CD14-positive monocyte (primary cell): ENCODE data around the gene FNDC3B. TPM values are rescaled to one million over a fixed set of nuclear protein-coding genes. Genes with fewer than 3 reads are reported as not detected.

Experiments used
- DNase-seq, 3 donors: peaks; one replicate each; pipeline ENCODE4 v3.0.0-alpha.2; 2011 to 2022
- H2AFZ ChIP-seq: 2 replicates; pipeline ENCODE4 v1.6.0; 2012; ENCODE audit warnings: mild to moderate bottlenecking, low read depth, low read length, inconsistent platforms; ENCODE audit not compliant: insufficient read depth, poor library complexity, severe bottlenecking
- H3K27ac ChIP-seq, 2 donors: 1 replicate in 1 of 2; 2 replicates in 1 of 2; pipeline ENCODE4 v1.5.1; 2012 to 2013; ENCODE audit warnings: low read length in 2 of 2, control low read depth in 1 of 2, inconsistent platforms in 1 of 2, low read depth in 1 of 2, mild to moderate bottlenecking in 1 of 2
- H3K27me3 ChIP-seq, 2 donors: one replicate each; pipeline versions ENCODE4 v1.6.0 to v1.6.1; 2011 to 2013; ENCODE audit warnings: low read length in 2 of 2; ENCODE audit not compliant: control insufficient read depth in 2 of 2, insufficient read depth in 2 of 2
- H3K36me3 ChIP-seq, 2 donors: replicated peaks in 1 of 2; 1 replicate in 1 of 2; 2 replicates in 1 of 2; pipeline versions ENCODE4 v1.5.1 to v1.6.1; 2012 to 2013; ENCODE audit warnings: low read length in 2 of 2, control low read depth in 1 of 2, inconsistent platforms in 1 of 2, mild to moderate bottlenecking in 1 of 2; ENCODE audit not compliant: insufficient read depth in 2 of 2, control insufficient read depth in 1 of 2
- H3K4me1 ChIP-seq, 2 donors: 1 replicate in 1 of 2; 2 replicates in 1 of 2; pipeline versions ENCODE4 v1.5.1 to v1.6.1; 2012 to 2013; ENCODE audit warnings: low read length in 2 of 2, control low read depth in 1 of 2, inconsistent platforms in 1 of 2, mild to moderate bottlenecking in 1 of 2, moderate library complexity in 1 of 2; ENCODE audit not compliant: insufficient read depth in 2 of 2, control insufficient read depth in 1 of 2
- H3K4me2 ChIP-seq: replicated peaks from 2 replicates; pipeline ENCODE3; 2012; ENCODE audit warnings: low read length, moderate library complexity, mild to moderate bottlenecking; ENCODE audit not compliant: poor library complexity, severe bottlenecking; ENCODE audit errors: extremely low read depth
- H3K4me3 ChIP-seq, 3 experiments: fragments of 200-600 bp in 1 of 3; sonication (generic) in 1 of 3; replicated peaks in 1 of 3; 1 replicate in 2 of 3; 2 replicates in 1 of 3; pipeline ENCODE4 v1.5.1; 2011 to 2013; ENCODE audit warnings: low read length in 3 of 3, mild to moderate bottlenecking in 3 of 3, control low read depth in 2 of 3, low read depth in 2 of 3, inconsistent platforms in 1 of 3, moderate library complexity in 1 of 3
- H3K79me2 ChIP-seq: 2 replicates; pipeline ENCODE4 v1.6.0; 2012; ENCODE audit warnings: mild to moderate bottlenecking, control low read depth, inconsistent platforms, low read length, moderate library complexity; ENCODE audit not compliant: insufficient read depth
- H3K9ac ChIP-seq: 2 replicates; pipeline ENCODE4 v1.6.0; 2017; ENCODE audit warnings: low read length, mild to moderate bottlenecking; ENCODE audit not compliant: insufficient read depth, poor library complexity, severe bottlenecking
- H3K9me3 ChIP-seq, 2 donors: replicated peaks in 1 of 2; 1 replicate in 1 of 2; 2 replicates in 1 of 2; pipeline versions ENCODE4 v1.5.1 to v1.6.1; 2012 to 2013; ENCODE audit warnings: low read length in 2 of 2, control low read depth in 1 of 2; ENCODE audit not compliant: control insufficient read depth in 1 of 2, insufficient read depth in 1 of 2
- H4K20me1 ChIP-seq: 2 replicates; pipeline ENCODE4 v1.6.0; 2012; ENCODE audit warnings: mild to moderate bottlenecking, low read length, control low read depth, moderate library complexity; ENCODE audit not compliant: insufficient read depth
- H3K27ac Mint-ChIP-seq, 7 donors: one replicate each; pipeline ENCODE4 v1.8.0; 2020; ENCODE audit warnings: mild to moderate bottlenecking in 7 of 7, mixed read lengths in 7 of 7, moderate library complexity in 6 of 7, inconsistent platforms in 2 of 7
- H3K27me3 Mint-ChIP-seq, 3 donors: one replicate each; pipeline ENCODE4 v1.8.0; 2021 to 2022; ENCODE audit warnings: low read depth in 3 of 3, mild to moderate bottlenecking in 3 of 3, mixed read lengths in 3 of 3, moderate library complexity in 3 of 3, inconsistent platforms in 1 of 3
- H3K36me3 Mint-ChIP-seq, 2 donors: one replicate each; pipeline ENCODE4 v1.8.0; 2020; ENCODE audit warnings: mixed read lengths in 2 of 2, inconsistent platforms in 1 of 2, mild to moderate bottlenecking in 1 of 2
- H3K4me1 Mint-ChIP-seq: one replicate; pipeline ENCODE4 v1.8.0; 2020; ENCODE audit warnings: mild to moderate bottlenecking, mixed read lengths
- H3K4me3 Mint-ChIP-seq, 2 donors: one replicate each; pipeline ENCODE4 v1.8.0; 2020; ENCODE audit warnings: mild to moderate bottlenecking in 2 of 2, mixed read lengths in 2 of 2, moderate library complexity in 1 of 2
- H3K9me3 Mint-ChIP-seq, 7 donors: one replicate each; pipeline ENCODE4 v1.8.0; 2020 to 2022; ENCODE audit warnings: mixed read lengths in 7 of 7, mild to moderate bottlenecking in 6 of 7, moderate library complexity in 6 of 7, inconsistent platforms in 2 of 7
- CTCF ChIP-seq: fragments of 200-600 bp; IDR thresholded peaks from one replicate; pipeline ENCODE4 v1.8.0; 2022; ENCODE audit warnings: antibody characterized with exemption, mild to moderate bottlenecking
- WGBS: methylation state at CpG from one replicate; pipeline ENCODE4 v1.1.5; 2013; ENCODE audit warnings: missing lambda C conversion rate; ENCODE audit not compliant: insufficient coverage; 5-methylcytosine and 5-hydroxymethylcytosine counted together
- intact Hi-C, 2 donors: fragments of 100-400 bp; cut with micrococcal nuclease; formaldehyde crosslinking; loops; one replicate each; pipeline versions ENCODE4 v1.15.0 to v1.15.1; 2023
- polyA plus RNA-seq, 3 donors: library from polyadenylated mRNA; depleted of rRNA in 1 of 3; unstranded in 2 of 3; stranded (reverse) in 1 of 3; fragments of 300-500 nt in 2 of 3; fragments of >200 nt in 1 of 3; fragmentation: Illumina TruSeq in 2 of 3; gene quantifications; 1 replicate in 2 of 3; 2 replicates in 1 of 3; pipeline ENCODE4 v1.2.3, GENCODE V29; 2012 to 2021

FNDC3B gene
- polyA plus RNA-seq, 3 donors, result 19.6 to 36.1 (median 25.7) TPM

- DNase-seq, result no peak
- Histone ChIP-seq H3K9ac (no peak overlapping the region), H3K27ac (peak overlapping the region in 1 of 2 donors; percentile 61), H3K4me1 (peaks cover 53 to 71% of the 10 kb centered on the region in 2 donors), H3K79me2 (peaks cover 100% of the 10 kb centered on the region), H3K9me3 (no peaks in the 10 kb centered on the region), H4K20me1 (peaks cover 11% of the 10 kb centered on the region), H3K4me3 (no peak overlapping the region), H3K27me3 (no peaks in the 10 kb centered on the region), H3K36me3 (no peaks in the 10 kb centered on the region), H2AFZ (no peak overlapping the region), H3K4me2 (no peak overlapping the region)
- intact Hi-C loops, result no loop called here
- Mint-ChIP-seq H3K27me3 (peaks cover 0 to under 1% (median 0%) of the 10 kb centered on the region in 3 donors), H3K4me3 (no peak overlapping the region), H3K9me3 (peaks cover 0 to 4% (median 0%) of the 10 kb centered on the region in 7 donors), H3K4me1 (peaks cover 72% of the 10 kb centered on the region), H3K27ac (peak overlapping the region; percentile 42 to 85 (median 78)), H3K36me3 (peaks cover 0 to 16% of the 10 kb centered on the region in 2 donors)
- WGBS, result no CpG with 5 or more reads among the region's 8 CpGs
- no peak for TF ChIP-seq CTCF
Measured at GRCh38 chr3:172147113-172147818, 107.9 kb downstream of the FNDC3B start.

GRCh38 chr3:172148241-172148640, 108.9 kb downstream of the FNDC3B start:
- H3K27me3 Mint-ChIP-seq, result peaks cover 0 to 2% (median 0%) of the 10 kb centered on the region in 3 donors
- Histone ChIP-seq H3K27me3 (no peaks in the 10 kb centered on the region), H3K4me1 (peaks cover 55 to 71% of the 10 kb centered on the region in 2 donors), H3K9me3 (no peaks in the 10 kb centered on the region), H4K20me1 (peaks cover 16% of the 10 kb centered on the region), H3K27ac (peak overlapping the region in 1 of 2 donors; percentile 75), H3K4me3 (no peak overlapping the region), H3K36me3 (no peaks in the 10 kb centered on the region), H3K9ac (no peak overlapping the region), H3K79me2 (peaks cover 100% of the 10 kb centered on the region), H2AFZ (no peak overlapping the region), H3K4me2 (peak overlapping the region; percentile 19)
- intact Hi-C loops, result no loop called here
- peaks cover 0 to 21% of the 10 kb centered on the region in 2 donors for H3K36me3 Mint-ChIP-seq
- H3K27ac Mint-ChIP-seq, result peak overlapping the region; percentile 55 to 87 (median 77)
- peaks cover 72% of the 10 kb centered on the region for H3K4me1 Mint-ChIP-seq
- DNase-seq, result peak in 2 of 3 donors; percentile 70 to 75
- H3K4me3 Mint-ChIP-seq, result peak overlapping the region in 1 of 2 donors; percentile 41
- WGBS, result no CpG with 5 or more reads among the region's 2 CpGs
- no peak for TF ChIP-seq CTCF
- peaks cover 0 to 4% (median 0%) of the 10 kb centered on the region in 7 donors for H3K9me3 Mint-ChIP-seq
